RWPE2 (cell line): ENCODE results near the gene TRPC4AP.

ENCODE experiments used
- ATAC-seq: fragments of 200-7000 bp; cut with Tn5 transposase; 3 replicates; pipeline ENCODE4 v1.9.1; 2021; ENCODE audit warnings: low read depth
- DNase-seq: peaks from one replicate; pipeline ENCODE4 v3.0.0-alpha.2; 2020; ENCODE audit warnings: low spot score
- H3K27ac ChIP-seq: fragments of 450-650 bp; 2 replicates; pipeline ENCODE4 v1.5.1; 2017; ENCODE audit warnings: mild to moderate bottlenecking; ENCODE audit not compliant: poor library complexity, severe bottlenecking
- H3K27me3 ChIP-seq: fragments of 250-450 bp; sonication (Bioruptor Pico); 2 replicates; pipeline ENCODE4 v1.5.1; 2021; ENCODE audit warnings: mild to moderate bottlenecking, moderate library complexity; ENCODE audit not compliant: insufficient read depth, poor library complexity, severe bottlenecking
- H3K36me3 ChIP-seq: fragments of 250-450 bp; sonication (Bioruptor Pico); 2 replicates; pipeline ENCODE4 v1.5.1; 2020; ENCODE audit warnings: low read depth, mild to moderate bottlenecking, moderate library complexity
- H3K4me1 ChIP-seq: fragments of 250-450 bp; sonication (Bioruptor Pico); 2 replicates; pipeline ENCODE4 v1.5.1; 2021; ENCODE audit warnings: mild to moderate bottlenecking, moderate library complexity; ENCODE audit not compliant: insufficient read depth, poor library complexity, severe bottlenecking
- H3K4me3 ChIP-seq: fragments of 250-450 bp; sonication (Bioruptor Pico); 2 replicates; pipeline ENCODE4 v1.5.1; 2021; ENCODE audit warnings: mild to moderate bottlenecking, moderate library complexity; ENCODE audit not compliant: severe bottlenecking
- H3K9me3 ChIP-seq: fragments of 250-450 bp; sonication (Bioruptor Pico); 2 replicates; pipeline ENCODE4 v1.5.1; 2021; ENCODE audit warnings: mild to moderate bottlenecking, moderate library complexity; ENCODE audit not compliant: severe bottlenecking
- TF ChIP-seq, protein P1 (sequence below): fragments of 450-650 bp; IDR thresholded peaks from one replicate; pipeline ENCODE4 v1.5.1; 2017; ENCODE audit warnings: mild to moderate bottlenecking, moderate library complexity; ENCODE audit not compliant: poor library complexity, severe bottlenecking

The TRPC4AP gene

DNA sequence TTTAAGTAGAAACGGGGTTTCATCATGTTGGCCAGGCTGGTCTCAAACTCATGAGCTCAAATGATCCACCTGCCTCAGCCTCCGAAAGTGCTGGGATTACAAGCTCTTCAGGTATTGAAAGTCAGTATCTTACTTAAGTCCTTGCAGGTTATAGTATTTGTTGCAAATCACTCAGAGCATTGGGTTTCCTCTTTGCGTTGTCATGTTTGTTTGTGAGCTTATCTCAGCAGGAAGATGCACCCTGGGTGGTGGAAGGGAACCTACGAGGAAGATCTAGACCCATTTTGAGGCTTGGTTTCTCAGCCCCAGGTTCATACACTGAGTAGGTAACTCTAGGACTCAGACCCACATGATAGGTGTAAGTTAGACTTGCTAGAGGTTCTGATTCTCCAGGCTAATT is 118.4 kb downstream of the TRPC4AP start:
- H3K4me3 ChIP-seq, result no peak overlapping the region
- DNase-seq (no peak), ATAC-seq (no peak)
- no peaks in the 10 kb centered on the region for H3K36me3 ChIP-seq
- H3K27ac ChIP-seq, result no peak overlapping the region
- TF ChIP-seq, protein P1, sequence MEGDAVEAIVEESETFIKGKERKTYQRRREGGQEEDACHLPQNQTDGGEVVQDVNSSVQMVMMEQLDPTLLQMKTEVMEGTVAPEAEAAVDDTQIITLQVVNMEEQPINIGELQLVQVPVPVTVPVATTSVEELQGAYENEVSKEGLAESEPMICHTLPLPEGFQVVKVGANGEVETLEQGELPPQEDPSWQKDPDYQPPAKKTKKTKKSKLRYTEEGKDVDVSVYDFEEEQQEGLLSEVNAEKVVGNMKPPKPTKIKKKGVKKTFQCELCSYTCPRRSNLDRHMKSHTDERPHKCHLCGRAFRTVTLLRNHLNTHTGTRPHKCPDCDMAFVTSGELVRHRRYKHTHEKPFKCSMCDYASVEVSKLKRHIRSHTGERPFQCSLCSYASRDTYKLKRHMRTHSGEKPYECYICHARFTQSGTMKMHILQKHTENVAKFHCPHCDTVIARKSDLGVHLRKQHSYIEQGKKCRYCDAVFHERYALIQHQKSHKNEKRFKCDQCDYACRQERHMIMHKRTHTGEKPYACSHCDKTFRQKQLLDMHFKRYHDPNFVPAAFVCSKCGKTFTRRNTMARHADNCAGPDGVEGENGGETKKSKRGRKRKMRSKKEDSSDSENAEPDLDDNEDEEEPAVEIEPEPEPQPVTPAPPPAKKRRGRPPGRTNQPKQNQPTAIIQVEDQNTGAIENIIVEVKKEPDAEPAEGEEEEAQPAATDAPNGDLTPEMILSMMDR, result no peak
- no peaks in the 10 kb centered on the region for H3K9me3 ChIP-seq
- H3K27me3 ChIP-seq, result no peaks in the 10 kb centered on the region
- no peaks in the 10 kb centered on the region for H3K4me1 ChIP-seq

DNA sequence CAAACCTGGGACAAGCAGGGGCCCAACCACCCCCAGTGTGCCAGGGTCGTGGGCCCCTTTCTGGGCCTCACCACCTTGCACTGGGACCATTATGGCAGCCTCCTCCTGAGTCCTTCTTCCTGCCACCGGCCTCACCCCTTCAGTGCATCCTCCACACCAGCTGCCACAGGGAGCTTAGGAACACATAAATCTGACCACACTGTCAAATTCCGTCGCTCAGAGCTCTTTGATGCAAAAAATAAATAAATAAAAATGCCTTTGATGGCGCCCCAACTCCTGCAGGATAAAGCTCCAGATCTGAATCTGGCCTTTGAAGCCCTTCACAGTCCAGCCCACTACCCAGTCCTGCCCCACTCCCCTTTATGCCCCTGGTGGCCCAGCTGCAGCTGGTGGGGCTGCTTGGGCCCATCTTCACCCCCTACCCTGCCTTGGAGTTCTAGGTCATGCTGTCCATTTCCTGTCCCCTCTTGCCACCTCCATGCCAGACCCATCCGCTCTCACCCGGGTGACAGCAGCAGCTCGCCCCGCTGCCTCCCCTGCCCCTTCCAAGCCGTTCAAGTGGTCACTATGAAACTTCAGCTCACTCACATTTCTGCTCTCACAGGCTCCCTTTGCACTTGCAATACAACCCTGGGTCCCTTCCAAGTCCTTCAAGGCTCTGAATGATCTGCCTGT is 120.9 kb downstream of the TRPC4AP start:
- DNase-seq, result peak; percentile 65
- H3K4me3 ChIP-seq, result no peak overlapping the region
- ATAC-seq, result no peak
- no peaks in the 10 kb centered on the region for H3K27me3 ChIP-seq
- no peaks in the 10 kb centered on the region for H3K36me3 ChIP-seq
- no peak overlapping the region for H3K27ac ChIP-seq
- no peaks in the 10 kb centered on the region for H3K9me3 ChIP-seq
- TF ChIP-seq, protein P1, result no peak
- no peaks in the 10 kb centered on the region for H3K4me1 ChIP-seq

DNA sequence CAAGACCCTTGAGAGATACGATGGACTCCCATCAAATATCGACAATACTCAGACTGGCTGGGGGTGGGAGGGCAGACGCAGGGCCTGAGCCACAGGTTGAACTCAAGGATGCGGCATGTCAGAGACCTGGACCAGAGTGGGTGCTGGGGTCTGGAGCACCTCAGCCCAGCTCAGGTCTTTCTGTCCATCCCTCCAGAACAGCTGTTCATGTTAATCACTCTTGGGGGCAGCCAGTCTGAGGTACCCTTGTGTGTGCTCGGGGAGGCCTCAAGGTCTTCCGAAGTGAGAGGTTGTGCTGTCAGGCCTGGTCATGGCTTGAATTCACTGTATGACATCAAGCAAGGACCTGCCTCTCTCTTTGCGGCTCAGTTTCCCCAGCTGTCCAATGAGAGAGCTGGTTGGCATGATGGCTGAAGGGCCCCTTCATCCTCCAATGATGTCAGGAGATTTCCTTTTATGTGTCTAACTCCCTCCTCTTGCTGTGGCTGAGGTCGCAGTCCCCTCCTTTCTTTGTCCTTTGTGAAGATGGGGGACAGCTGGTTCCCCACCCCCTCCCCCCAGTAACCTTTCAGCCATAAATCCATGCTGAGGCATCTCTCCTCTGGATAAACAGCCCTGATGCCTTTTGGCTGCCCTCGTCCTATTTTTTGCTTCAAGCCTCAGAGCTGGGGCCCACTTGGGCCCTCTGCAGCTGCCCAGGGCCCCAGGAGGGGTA is 121.6 kb downstream of the TRPC4AP start:
- Histone ChIP-seq H3K27ac (no peak overlapping the region), H3K4me1 (no peaks in the 10 kb centered on the region), H3K36me3 (no peaks in the 10 kb centered on the region), H3K9me3 (no peaks in the 10 kb centered on the region), H3K4me3 (no peak overlapping the region), H3K27me3 (no peaks in the 10 kb centered on the region)
- ATAC-seq, result no peak
- DNase-seq, result peak; percentile 66
- TF ChIP-seq, protein P1, result no peak

DNA sequence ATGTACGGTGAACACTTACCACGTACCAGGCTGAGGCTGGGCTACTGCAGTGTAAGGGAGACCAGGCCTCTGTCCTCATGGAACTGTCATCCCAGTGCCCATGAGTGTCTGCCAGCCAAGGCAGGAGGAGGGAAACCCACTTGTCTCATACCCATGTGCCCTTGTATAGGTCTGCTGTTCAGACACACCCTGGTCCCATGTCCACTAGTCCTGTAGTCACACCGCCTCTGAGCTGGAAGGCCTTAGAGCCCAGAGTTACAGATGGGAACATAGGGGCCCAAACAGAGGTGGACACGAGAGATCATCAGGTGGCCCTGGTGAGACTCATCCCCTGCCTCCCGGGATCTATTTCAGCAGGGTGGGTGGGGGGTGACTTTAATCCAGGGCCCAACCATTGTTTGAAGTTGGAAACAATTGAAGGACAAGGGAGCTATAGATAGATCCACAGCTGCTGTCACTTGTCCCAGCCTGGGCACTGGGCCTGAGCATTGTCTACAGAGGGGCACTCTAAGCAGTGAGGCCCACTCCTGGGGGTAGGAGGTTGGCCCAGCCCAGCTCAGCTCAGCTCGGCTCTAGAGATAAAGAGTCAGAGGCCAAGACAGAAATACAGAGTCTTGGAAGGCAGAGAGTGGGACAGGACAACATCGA is 122.3 kb downstream of the TRPC4AP start:
- TF ChIP-seq, protein P1, result no peak
- DNase-seq, result peak; percentile 70

More for the DNA sequence above, 122.3 kb downstream of the TRPC4AP start:
- no peak overlapping the region for H3K4me3 ChIP-seq
- peak; percentile 17; the same call in 1 of the 3 replicates for ATAC-seq
- no peaks in the 10 kb centered on the region for H3K9me3 ChIP-seq
- H3K27me3 ChIP-seq, result no peaks in the 10 kb centered on the region
- H3K27ac ChIP-seq, result no peak overlapping the region
- H3K36me3 ChIP-seq, result no peaks in the 10 kb centered on the region
- H3K4me1 ChIP-seq, result no peaks in the 10 kb centered on the region
